ENCODE data around the gene HSPA12B.

HSPA12B gene

DNA sequence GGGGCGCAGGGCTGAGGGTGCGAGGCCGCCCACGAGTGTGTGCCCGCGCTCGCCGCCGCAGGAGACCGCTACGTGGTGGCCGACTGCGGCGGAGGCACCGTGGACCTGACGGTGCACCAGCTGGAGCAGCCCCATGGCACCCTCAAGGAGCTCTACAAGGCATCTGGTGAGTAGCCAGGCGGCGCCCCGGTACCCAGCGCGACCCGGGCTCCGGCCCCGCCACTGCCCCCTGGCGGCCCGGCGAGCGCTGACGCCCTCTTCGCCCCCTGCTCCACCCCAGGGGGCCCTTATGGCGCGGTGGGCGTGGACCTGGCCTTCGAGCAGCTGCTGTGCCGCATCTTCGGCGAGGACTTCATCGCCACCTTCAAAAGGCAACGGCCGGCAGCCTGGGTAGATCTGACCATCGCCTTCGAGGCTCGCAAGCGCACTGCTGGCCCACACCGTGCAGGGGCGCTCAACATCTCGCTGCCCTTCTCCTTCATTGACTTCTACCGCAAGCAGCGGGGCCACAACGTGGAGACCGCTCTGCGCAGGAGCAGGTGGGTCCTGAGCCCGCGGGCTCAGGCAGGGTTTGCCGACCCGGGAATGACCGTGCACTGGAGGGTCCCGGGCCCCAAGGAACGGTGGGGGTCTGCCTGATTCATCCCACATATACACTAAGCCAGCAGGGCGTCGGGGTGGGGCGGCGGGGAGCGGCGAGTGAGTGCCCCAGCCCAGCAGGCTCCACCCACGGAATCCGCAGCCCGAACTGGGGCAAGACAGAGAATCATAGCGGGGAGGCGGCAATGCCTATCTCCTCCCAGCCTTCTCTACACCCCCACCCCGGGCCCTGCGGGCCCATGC is 17.4 kb downstream of the HSPA12B start:
- DNase-seq = no peak

DNA sequence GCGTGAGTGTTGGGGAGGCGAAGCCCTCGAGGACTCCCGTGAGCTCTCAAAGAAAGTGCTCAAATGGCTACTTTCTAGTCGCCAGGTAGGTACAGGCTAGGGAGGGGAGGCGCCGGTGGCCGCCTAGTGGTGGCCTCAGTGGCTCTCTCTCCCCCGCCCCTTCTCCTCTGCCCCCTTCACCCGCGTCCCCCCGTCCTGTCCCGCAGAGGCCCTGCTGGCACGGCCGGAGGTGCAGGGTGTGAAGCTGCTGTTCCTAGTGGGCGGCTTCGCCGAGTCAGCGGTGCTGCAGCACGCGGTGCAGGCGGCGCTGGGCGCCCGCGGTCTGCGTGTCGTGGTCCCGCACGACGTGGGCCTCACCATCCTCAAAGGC is 18.8 kb downstream of the HSPA12B start:
- DNase-seq = no peak

- no peak for DNase-seq
Observed at GRCh38 chr20:3751675-3752385, 19.3 kb downstream of the HSPA12B start.

- DNase-seq = no peak
Observed at GRCh38 chr20:3752386-3752759, 19.9 kb downstream of the HSPA12B start.

DNA sequence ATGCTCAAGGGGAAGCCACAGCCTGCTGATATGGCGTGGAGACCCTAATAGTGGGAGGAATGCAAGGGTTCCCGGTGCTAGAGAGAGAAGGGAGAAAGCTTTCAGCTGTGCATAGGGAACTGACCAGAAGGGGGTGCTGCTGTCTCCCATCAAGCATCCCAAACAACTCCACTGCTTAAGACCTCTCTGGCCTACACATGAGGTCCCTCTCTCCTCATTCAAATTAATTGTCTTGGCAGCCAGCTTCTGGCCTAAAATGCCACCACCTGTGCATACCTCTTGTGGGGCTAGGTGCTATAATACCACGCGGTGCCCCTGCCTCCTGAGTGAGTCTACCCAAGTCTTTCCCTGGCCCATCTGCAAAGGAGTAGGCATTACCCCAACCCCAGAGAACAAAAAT is 20.6 kb downstream of the HSPA12B start:
- DNase-seq = no peak

DNA sequence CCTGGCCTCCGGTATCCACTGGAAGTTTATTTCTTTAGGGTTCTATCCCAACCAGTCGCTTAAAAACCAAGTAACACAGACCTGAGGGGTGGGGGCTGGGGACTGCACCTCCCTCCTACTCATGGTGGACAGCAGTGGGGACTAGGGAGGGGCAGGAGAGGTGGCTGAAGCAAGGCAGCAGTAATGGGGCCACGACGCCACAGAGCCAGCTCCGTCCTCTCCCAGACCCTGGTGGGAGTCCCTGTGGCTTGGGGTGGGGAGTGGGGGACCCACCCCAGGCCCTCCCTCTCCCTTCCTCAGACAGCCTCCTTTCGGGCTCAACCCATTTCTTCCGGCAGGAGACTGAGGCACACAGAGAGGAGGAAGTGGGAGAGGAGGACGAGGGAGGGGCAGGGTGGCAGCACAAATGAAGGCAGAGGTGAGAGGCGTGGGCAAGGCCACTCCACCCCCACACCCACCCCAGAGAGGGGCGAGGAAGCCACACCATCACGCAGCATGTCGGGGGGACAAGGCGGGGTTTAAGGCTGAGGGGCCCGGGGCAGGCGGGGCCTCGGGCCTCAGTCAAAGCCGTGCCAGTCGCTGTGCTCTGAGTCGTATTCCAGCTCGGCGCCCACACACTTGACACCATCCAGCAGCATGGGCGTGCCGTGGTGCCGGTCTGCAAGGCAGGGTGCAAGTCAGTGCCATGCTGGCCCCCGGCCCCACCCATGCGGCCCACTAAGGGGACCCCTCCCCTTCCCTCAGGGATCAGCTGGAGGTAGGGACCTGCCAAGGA is 21.2 kb downstream of the HSPA12B start:
- DNase-seq = no peak

- DNase-seq = no peak
Observed at GRCh38 chr20:3754276-3754630, 21.8 kb downstream of the HSPA12B start.

- DNase-seq = no peak
Observed at GRCh38 chr20:3755269-3755668, 22.8 kb downstream of the HSPA12B start.

DNA sequence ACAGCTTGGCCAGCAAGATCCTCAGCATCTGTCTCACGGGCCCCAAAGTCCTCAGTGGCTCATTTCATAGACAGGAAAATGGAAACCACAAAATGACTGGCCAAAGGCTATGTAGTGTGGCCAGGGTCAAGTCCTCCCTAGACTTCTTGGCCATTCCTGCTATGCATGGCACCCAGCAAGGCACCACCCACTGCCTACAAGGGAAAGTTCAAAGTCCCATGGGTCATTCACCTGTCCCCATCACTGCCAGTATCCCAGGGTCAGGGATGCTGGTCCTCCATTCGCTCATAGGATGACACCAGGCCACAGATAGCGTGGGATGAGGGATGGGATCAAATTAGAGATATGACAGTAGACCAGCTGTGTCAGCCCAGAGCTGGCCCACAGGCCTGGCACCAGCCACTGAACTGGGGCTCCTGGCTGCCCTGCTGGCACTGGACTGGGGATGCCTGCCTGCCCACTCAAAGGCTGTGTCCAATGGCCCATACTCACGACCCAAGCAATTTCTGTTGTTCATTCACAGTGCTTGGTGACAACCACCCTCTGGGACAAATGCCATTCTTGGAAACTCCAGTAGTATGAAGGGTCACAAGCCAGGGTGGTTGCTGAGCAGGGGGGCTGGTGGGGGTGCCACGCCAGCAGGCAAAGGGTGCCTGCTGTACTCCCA is 23.5 kb downstream of the HSPA12B start:
- no peak for DNase-seq

DNA sequence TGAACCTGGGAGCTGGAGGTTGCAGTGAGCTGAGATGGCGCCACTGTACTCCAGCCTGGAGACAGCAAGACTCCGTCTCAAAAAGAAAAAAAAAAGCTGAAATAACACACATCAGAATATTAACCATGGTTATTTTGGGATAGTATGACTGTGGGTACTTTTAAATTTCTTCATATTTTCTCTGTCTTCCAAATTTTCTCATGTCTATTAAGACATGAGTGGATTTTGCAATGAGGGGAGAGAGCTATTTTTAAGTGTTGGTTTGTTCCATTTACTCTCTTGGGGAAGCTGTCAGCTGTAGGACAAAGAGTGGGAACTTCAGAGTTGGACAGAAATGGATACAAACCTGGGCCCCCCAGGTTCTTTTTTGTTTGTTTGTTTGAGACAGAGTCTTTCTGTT is 24.8 kb downstream of the HSPA12B start:
- DNase-seq = no peak

DNA sequence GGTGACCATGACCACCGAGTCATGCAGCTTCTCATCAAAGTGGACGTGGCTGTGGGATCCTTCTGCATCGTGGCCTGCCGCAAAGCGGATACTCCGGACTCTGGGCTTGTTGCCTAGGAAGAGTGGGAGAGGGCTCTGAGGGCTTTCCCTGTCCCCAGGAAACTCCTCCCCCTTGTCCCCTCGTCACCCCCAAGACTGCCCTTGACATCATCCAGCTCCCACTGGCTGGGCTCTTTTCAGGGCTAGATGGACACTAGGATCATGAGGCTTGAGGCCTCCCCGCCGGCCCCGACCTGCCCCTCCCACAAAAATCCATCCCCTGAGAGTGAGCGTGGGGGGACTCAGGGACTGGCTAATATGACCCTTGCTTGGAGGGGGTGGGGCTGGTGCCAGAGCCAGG is 26.1 kb downstream of the HSPA12B start:
- no peak for DNase-seq

- no peak for DNase-seq
Observed at GRCh38 chr20:3759316-3759823, 26.9 kb downstream of the HSPA12B start.

DNA sequence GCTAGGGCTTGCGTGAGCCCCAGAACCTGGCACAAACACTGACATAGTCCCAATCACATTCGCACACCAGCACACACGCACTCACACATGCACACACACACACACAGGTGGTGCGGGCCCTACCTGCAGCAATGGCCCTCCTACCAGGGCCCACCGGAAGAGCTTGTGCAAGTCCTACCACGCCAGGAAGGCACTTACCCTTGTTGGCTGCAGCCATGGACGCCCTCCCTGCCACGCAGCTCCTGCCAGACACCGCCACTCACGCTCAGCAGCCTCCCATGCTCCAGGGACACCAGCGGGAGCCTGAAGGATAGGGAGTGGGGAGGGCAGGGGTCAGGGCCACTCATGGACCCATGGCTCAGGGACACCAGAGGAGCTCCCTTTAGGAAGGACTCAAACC is 27.4 kb downstream of the HSPA12B start:
- no peak for DNase-seq

GRCh38 chr20:3760655-3761348 is 28.3 kb downstream of the HSPA12B start:
- no peak for DNase-seq

- DNase-seq = no peak
Observed at GRCh38 chr20:3763671-3764601, 31.5 kb downstream of the HSPA12B start.

DNA sequence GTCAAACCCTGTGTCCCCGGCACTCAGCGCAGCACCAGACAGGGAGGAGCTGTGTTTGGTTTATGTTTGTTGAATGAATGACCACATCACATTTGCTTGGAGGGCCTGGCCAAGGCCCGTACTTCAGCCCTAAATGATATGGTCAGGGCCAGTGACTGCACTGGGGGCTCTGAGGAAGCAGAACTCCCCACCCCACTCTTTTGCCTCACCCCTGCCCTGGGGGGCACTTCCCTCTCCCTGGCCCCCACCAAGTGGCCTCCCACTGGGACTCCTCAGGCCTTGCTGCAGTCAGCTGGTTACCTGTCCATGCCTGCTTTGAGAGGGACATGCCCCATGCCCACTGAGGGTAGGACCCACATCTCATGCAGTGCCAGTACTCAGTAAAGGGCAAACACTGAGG is 32.2 kb downstream of the HSPA12B start:
- DNase-seq = no peak

- DNase-seq = no peak
Observed at GRCh38 chr20:3765171-3765882, 32.8 kb downstream of the HSPA12B start.

DNA sequence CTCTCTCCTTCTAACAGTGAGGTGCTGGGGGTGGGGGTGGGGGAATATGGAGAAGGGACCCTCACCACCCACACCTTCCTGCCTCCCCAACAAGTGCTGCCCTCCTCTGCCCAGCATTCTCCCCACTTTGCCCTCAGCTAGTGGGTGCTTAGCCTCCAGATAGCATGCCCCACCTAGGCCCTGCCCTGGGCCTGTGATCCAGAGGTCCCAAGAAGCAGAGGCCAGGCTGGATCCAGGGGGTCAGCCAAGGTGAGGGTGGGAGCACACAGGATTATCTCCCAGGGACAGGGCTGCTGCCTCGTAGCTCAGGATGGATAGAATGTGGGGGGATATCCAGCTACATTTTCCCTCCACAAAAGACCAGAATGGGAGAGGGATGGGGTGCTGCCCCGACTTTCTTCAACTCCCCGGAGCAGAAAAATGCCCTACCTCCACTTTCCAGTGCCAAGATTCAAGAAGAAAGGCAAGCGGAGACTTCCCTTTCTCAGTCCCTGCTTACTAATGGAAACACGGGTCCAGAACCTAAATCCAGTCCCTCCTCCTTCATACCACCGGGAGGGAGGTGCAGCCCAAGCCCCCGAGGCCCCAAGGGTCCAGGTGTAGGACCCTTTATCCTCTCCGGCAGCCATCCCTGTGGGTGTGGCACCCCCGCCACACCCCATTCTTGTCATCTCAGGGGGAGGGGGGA is 34.1 kb downstream of the HSPA12B start:
- DNase-seq = no peak

GRCh38 chr20:3767110-3767426 is 34.6 kb downstream of the HSPA12B start:
- no peak for DNase-seq

Measured in cerebellar nuclear complex (tissue), 1 donor.